AG09309 (cell line): ENCODE data around the gene KANSL3.
A peak's percentile ranks its signal among the peaks of the same experiment; 100 is the strongest.

Source experiments
- DNase-seq: peaks from one replicate; pipeline ENCODE4 v3.0.0-alpha.2; 2010; ENCODE audit warnings: low read depth
- H3K4me3 ChIP-seq: 2 replicates; pipeline ENCODE4 v1.5.1; 2011; ENCODE audit warnings: mild to moderate bottlenecking, low read depth, low read length, moderate library complexity; ENCODE audit not compliant: control insufficient read depth
- CTCF ChIP-seq: IDR thresholded peaks from 2 replicates; pipeline ENCODE4 v1.5.1; 2011; ENCODE audit warnings: mild to moderate bottlenecking, low read depth, low read length, inconsistent platforms; ENCODE audit not compliant: insufficient read depth, control insufficient read depth; ENCODE audit errors: missing control alignments

Gene KANSL3

GRCh38 chr2:96625571-96626552 lies 12.2 kb downstream of the KANSL3 start:
- no peak for TF ChIP-seq CTCF
- no peak for DNase-seq
- no peak overlapping the region for H3K4me3 ChIP-seq

- TF ChIP-seq CTCF, result no peak
- H3K4me3 ChIP-seq, result no peak overlapping the region
- no peak for DNase-seq
These were observed 15.0 kb downstream of the KANSL3 start for GRCh38 chr2:96623116-96623515.

- no peak for DNase-seq
- no peak for TF ChIP-seq CTCF
- H3K4me3 ChIP-seq, result no peak overlapping the region
These were observed 15.6 kb downstream of the KANSL3 start for GRCh38 chr2:96622544-96622943.

GRCh38 chr2:96618596-96619283 lies 19.4 kb downstream of the KANSL3 start:
- H3K4me3 ChIP-seq, result no peak overlapping the region

GRCh38 chr2:96617012-96617411 lies 21.1 kb downstream of the KANSL3 start:
- DNase-seq, result no peak
- no peak overlapping the region for H3K4me3 ChIP-seq
- no peak for TF ChIP-seq CTCF

More at GRCh38 chr2:96618596-96619283, 19.4 kb downstream of the KANSL3 start:
- TF ChIP-seq CTCF, result no peak
- DNase-seq, result peak; percentile 91

GRCh38 chr2:96616535-96616934 lies 21.6 kb downstream of the KANSL3 start:
- TF ChIP-seq CTCF, result no peak
- H3K4me3 ChIP-seq, result no peak overlapping the region
- DNase-seq, result no peak
